GM20000 (cell line): ENCODE data around the gene NOC4L.

ENCODE experiments used
- DNase-seq: peaks from one replicate; pipeline ENCODE4 v3.0.0; 2012; ENCODE audit warnings: low spot score
- CTCF ChIP-seq: IDR thresholded peaks from 2 replicates; pipeline ENCODE4 v1.5.1; 2012; ENCODE audit warnings: mild to moderate bottlenecking, control low read depth; ENCODE audit errors: extremely low read depth, missing control alignments

Gene NOC4L

GRCh38 chr12:132164426-132164825 lies 20.2 kb downstream of the NOC4L start:
- no peak for TF ChIP-seq CTCF

GRCh38 chr12:132165584-132165983 lies 21.3 kb downstream of the NOC4L start:
- no peak for DNase-seq
- no peak for TF ChIP-seq CTCF

More at GRCh38 chr12:132164426-132164825, 20.2 kb downstream of the NOC4L start:
- DNase-seq, result no peak

GRCh38 chr12:132166093-132166492 lies 21.8 kb downstream of the NOC4L start:
- DNase-seq, result no peak
- TF ChIP-seq CTCF, result no peak

GRCh38 chr12:132166801-132167591 lies 22.7 kb downstream of the NOC4L start:
- TF ChIP-seq CTCF, result no peak
- no peak for DNase-seq

- TF ChIP-seq CTCF, result no peak
- DNase-seq, result no peak
These were observed 23.5 kb downstream of the NOC4L start for GRCh38 chr12:132167611-132168310.

GRCh38 chr12:132168311-132169031 lies 24.2 kb downstream of the NOC4L start:
- no peak for TF ChIP-seq CTCF

GRCh38 chr12:132169376-132169775 lies 25.1 kb downstream of the NOC4L start:
- no peak for DNase-seq
- TF ChIP-seq CTCF, result no peak

More at GRCh38 chr12:132168311-132169031, 24.2 kb downstream of the NOC4L start:
- DNase-seq, result no peak
